PC-9 (cell line): ENCODE results near the gene RHOBTB3.
"Not testable (repeated sequence)": the region's sequence is repeated elsewhere in the genome, so short reads cannot be mapped to it uniquely, and the experiment has no call there.

Experiments used
- CTCF ChIP-seq: fragments of 200-600 bp; sonication (generic); conservative IDR thresholded peaks from 2 replicates; pipeline ENCODE4 v1.6.1; 2017; ENCODE audit warnings: mixed run types, antibody characterized with exemption, mild to moderate bottlenecking, moderate library complexity
- EZH2 ChIP-seq: fragments of 200-600 bp; sonication (generic); IDR thresholded peaks from 2 replicates; pipeline ENCODE4 v1.8.0; 2017; ENCODE audit warnings: antibody characterized with exemption, low read depth

GRCh38 chr5:95811126-95811423 lies 79.9 kb downstream of the RHOBTB3 start:
- not testable (repeated sequence) for TF ChIP-seq CTCF, EZH2
